Muscle of leg (tissue), 11 donors: ENCODE data around the gene RFX6. TPM values are rescaled to one million over a fixed set of nuclear protein-coding genes. Genes with fewer than 3 reads are reported as not detected.

ENCODE experiments used
- DNase-seq: peaks from one replicate; pipeline ENCODE4 v3.0.0; 2013
- H3K27ac ChIP-seq: one replicate; pipeline ENCODE4 v1.5.1; 2013; ENCODE audit warnings: mild to moderate bottlenecking, low read length, control low read depth
- H3K27me3 ChIP-seq: one replicate; pipeline ENCODE4 v1.6.1; 2013; ENCODE audit warnings: low read length; ENCODE audit not compliant: control insufficient read depth, insufficient read depth
- H3K36me3 ChIP-seq: one replicate; pipeline ENCODE4 v1.6.1; 2013; ENCODE audit warnings: low read length; ENCODE audit not compliant: control insufficient read depth, insufficient read depth
- H3K4me1 ChIP-seq: one replicate; pipeline ENCODE4 v1.6.1; 2013; ENCODE audit warnings: low read length; ENCODE audit not compliant: control insufficient read depth, insufficient read depth
- H3K4me3 ChIP-seq: one replicate; pipeline ENCODE4 v1.5.1; 2013; ENCODE audit warnings: low read length, control low read depth
- H3K9me3 ChIP-seq: replicated peaks from 2 replicates; pipeline ENCODE4 v1.6.1; 2013; ENCODE audit warnings: low read depth, low read length; ENCODE audit not compliant: control insufficient read depth
- WGBS: methylation state at CpG from one replicate; pipeline ENCODE4 v1.1.5; 2013; ENCODE audit warnings: missing lambda C conversion rate; ENCODE audit not compliant: insufficient coverage; 5-methylcytosine and 5-hydroxymethylcytosine counted together
- polyA plus RNA-seq, 8 donors: library from polyadenylated mRNA; unstranded; fragments of 120-200 nt; gene quantifications; one replicate each; pipeline versions ENCODE4 v1.2.1 to v1.2.3, GENCODE V29; 2013; ENCODE audit warnings: inconsistent platforms in 1 of 8, low replicate concordance in 1 of 8; ENCODE audit not compliant: insufficient read length in 8 of 8, insufficient read depth in 1 of 8
- total RNA-seq: library from RNA; stranded (reverse); fragments of 120-200 nt; gene quantifications from one replicate; pipeline ENCODE4 v1.2.4, GENCODE V29; 2013

The RFX6 gene
- total and polyA plus RNA-seq, 9 donors, result 0.06 TPM; not detected in 8

- Histone ChIP-seq H3K9me3 (no peaks in the 10 kb centered on the region), H3K27me3 (no peaks in the 10 kb centered on the region), H3K4me1 (no peaks in the 10 kb centered on the region), H3K36me3 (no peaks in the 10 kb centered on the region), H3K4me3 (no peak overlapping the region), H3K27ac (no peak overlapping the region)
- no CpG with 5 or more reads among the region's 6 CpGs for WGBS
- DNase-seq, result no peak
Observed at GRCh38 chr6:116966675-116967576, 89.9 kb downstream of the RFX6 start.

GRCh38 chr6:116969211-116969863 is 92.3 kb downstream of the RFX6 start:
- Histone ChIP-seq H3K36me3 (no peaks in the 10 kb centered on the region), H3K27ac (no peak overlapping the region), H3K9me3 (no peaks in the 10 kb centered on the region), H3K27me3 (no peaks in the 10 kb centered on the region), H3K4me3 (no peak overlapping the region), H3K4me1 (peaks cover 4% of the 10 kb centered on the region)
- WGBS, result no CpG with 5 or more reads among the region's 5 CpGs
- peak; percentile 53 for DNase-seq

GRCh38 chr6:116971959-116972358 is 94.9 kb downstream of the RFX6 start:
- WGBS, result no CpG with 5 or more reads among the region's 1 CpG
- no peak overlapping the region for H3K27ac ChIP-seq
- no peak overlapping the region for H3K4me3 ChIP-seq
- H3K36me3 ChIP-seq, result no peaks in the 10 kb centered on the region
- no peaks in the 10 kb centered on the region for H3K9me3 ChIP-seq
- H3K4me1 ChIP-seq, result peaks cover 14% of the 10 kb centered on the region
- H3K27me3 ChIP-seq, result no peaks in the 10 kb centered on the region
- DNase-seq, result peak; percentile 71

GRCh38 chr6:116973976-116974375 is 96.9 kb downstream of the RFX6 start:
- DNase-seq, result peak; percentile 94
- Histone ChIP-seq H3K36me3 (no peaks in the 10 kb centered on the region), H3K9me3 (no peaks in the 10 kb centered on the region), H3K4me1 (peaks cover 14% of the 10 kb centered on the region), H3K27me3 (no peaks in the 10 kb centered on the region), H3K4me3 (no peak overlapping the region), H3K27ac (peak overlapping the region; percentile 53)
- 12% methylated on average over 3 of the region's 5 CpGs for WGBS

GRCh38 chr6:116974526-116975316 is 97.7 kb downstream of the RFX6 start:
- H3K27ac ChIP-seq, result peak overlapping the region; percentile 53
- DNase-seq, result peak; percentile 61
- no peaks in the 10 kb centered on the region for H3K36me3 ChIP-seq
- peaks cover 14% of the 10 kb centered on the region for H3K4me1 ChIP-seq
- H3K4me3 ChIP-seq, result no peak overlapping the region
- H3K27me3 ChIP-seq, result no peaks in the 10 kb centered on the region
- H3K9me3 ChIP-seq, result no peaks in the 10 kb centered on the region
- WGBS, result 17% methylated on average over 2 of the region's 5 CpGs

GRCh38 chr6:116975600-116975999 is 98.6 kb downstream of the RFX6 start:
- no peaks in the 10 kb centered on the region for H3K36me3 ChIP-seq
- no peaks in the 10 kb centered on the region for H3K9me3 ChIP-seq
- no peaks in the 10 kb centered on the region for H3K27me3 ChIP-seq
- DNase-seq, result peak; percentile 17
- peak overlapping the region; percentile 31 for H3K27ac ChIP-seq
- peaks cover 14% of the 10 kb centered on the region for H3K4me1 ChIP-seq
- 100% methylated on average over 1 of the region's 3 CpGs for WGBS
- no peak overlapping the region for H3K4me3 ChIP-seq

GRCh38 chr6:116979560-116979959 is 102.5 kb downstream of the RFX6 start:
- no CpG with 5 or more reads among the region's 1 CpG for WGBS
- no peak overlapping the region for H3K27ac ChIP-seq

More at GRCh38 chr6:116979560-116979959, 102.5 kb downstream of the RFX6 start:
- H3K36me3 ChIP-seq, result no peaks in the 10 kb centered on the region
- H3K27me3 ChIP-seq, result no peaks in the 10 kb centered on the region
- no peak for DNase-seq
- H3K4me1 ChIP-seq, result peaks cover 10% of the 10 kb centered on the region
- H3K9me3 ChIP-seq, result peaks cover 5% of the 10 kb centered on the region
- no peak overlapping the region for H3K4me3 ChIP-seq

Other genes with a start within 250 kb of the RFX6 start
- gene ZUP1, start 208.5 kb upstream of the RFX6 start, total RNA-seq, result 11.7 TPM
- 10 to 100 TPM in 1 of 8 donors, 1 to 10 TPM in 7; 6.9 to 10.7 (median 8.2) TPM for gene ZUP1, start 208.5 kb upstream of the RFX6 start, polyA plus RNA-seq
- 20.4 TPM for gene KPNA5, start 196.0 kb upstream of the RFX6 start, total RNA-seq
- gene KPNA5, start 196.0 kb upstream of the RFX6 start, polyA plus RNA-seq, result 10 to 100 TPM in 5 of 8 donors, 1 to 10 TPM in 3; 6.4 to 11.5 (median 10.3) TPM
- 12.3 TPM for gene FAM162B, start 111.5 kb upstream of the RFX6 start, total RNA-seq
- 1 to 10 TPM; 4.6 to 9.3 (median 6.8) TPM for gene FAM162B, start 111.5 kb upstream of the RFX6 start, polyA plus RNA-seq
- not detected for gene GPRC6A, start 48.2 kb upstream of the RFX6 start, total RNA-seq
- not detected for gene GPRC6A, start 48.2 kb upstream of the RFX6 start, polyA plus RNA-seq